ENCODE data around the gene FTL.

Gene FTL

GRCh38 chr19:48934837-48935236, 30.3 kb upstream of the FTL start:
- ATAC-seq (no peak), DNase-seq (no peak)
- Mint-ChIP-seq H3K9me3 (no peaks in the 10 kb centered on the region), H3K4me3 (peak overlapping the region; percentile 21 to 49), H3K27me3 (no peaks in the 10 kb centered on the region), H3K4me1 (peaks cover 23% of the 10 kb centered on the region), H3K27ac (peak overlapping the region in 1 of 2 donors; percentile 96)

GRCh38 chr19:48935864-48936263, 29.2 kb upstream of the FTL start:
- Mint-ChIP-seq H3K4me1 (peaks cover 23% of the 10 kb centered on the region), H3K27me3 (no peaks in the 10 kb centered on the region), H3K9me3 (no peaks in the 10 kb centered on the region), H3K27ac (no peak overlapping the region), H3K4me3 (no peak overlapping the region)
- DNase-seq = no peak
- ATAC-seq = no peak

GRCh38 chr19:48938256-48938655, 26.9 kb upstream of the FTL start:
- Mint-ChIP-seq H3K27me3 (no peaks in the 10 kb centered on the region), H3K4me1 (peaks cover 18% of the 10 kb centered on the region), H3K4me3 (no peak overlapping the region), H3K9me3 (no peaks in the 10 kb centered on the region), H3K27ac (no peak overlapping the region)
- DNase-seq (no peak), ATAC-seq (no peak)

GRCh38 chr19:48940902-48941301, 24.2 kb upstream of the FTL start:
- ATAC-seq (no peak), DNase-seq (no peak)
- H3K4me1 Mint-ChIP-seq = no peaks in the 10 kb centered on the region
- H3K9me3 Mint-ChIP-seq = no peaks in the 10 kb centered on the region
- H3K27me3 Mint-ChIP-seq = no peaks in the 10 kb centered on the region
- H3K4me3 Mint-ChIP-seq = no peak overlapping the region
- H3K27ac Mint-ChIP-seq = no peak overlapping the region

- Mint-ChIP-seq H3K27ac (no peak overlapping the region), H3K4me3 (no peak overlapping the region)
These were observed 22.0 kb upstream of the FTL start for GRCh38 chr19:48943081-48943480.

GRCh38 chr19:48945415-48945814, 19.7 kb upstream of the FTL start:
- Mint-ChIP-seq H3K4me1 (no peaks in the 10 kb centered on the region), H3K9me3 (peaks cover 0 to 11% of the 10 kb centered on the region in 2 donors), H3K27me3 (no peaks in the 10 kb centered on the region), H3K4me3 (no peak overlapping the region), H3K27ac (no peak overlapping the region)
- DNase-seq (no peak), ATAC-seq (no peak)

More at GRCh38 chr19:48943081-48943480, 22.0 kb upstream of the FTL start:
- Mint-ChIP-seq H3K4me1 (no peaks in the 10 kb centered on the region), H3K9me3 (peaks cover 0 to 11% of the 10 kb centered on the region in 2 donors), H3K27me3 (no peaks in the 10 kb centered on the region)
- DNase-seq (no peak), ATAC-seq (no peak)

GRCh38 chr19:48945817-48946216, 19.3 kb upstream of the FTL start:
- DNase-seq (no peak), ATAC-seq (no peak)
- Mint-ChIP-seq H3K4me3 (no peak overlapping the region), H3K9me3 (peaks cover 0 to 11% of the 10 kb centered on the region in 2 donors), H3K27me3 (no peaks in the 10 kb centered on the region), H3K4me1 (no peaks in the 10 kb centered on the region), H3K27ac (no peak overlapping the region)

- ATAC-seq = no peak
- Mint-ChIP-seq H3K27ac (no peak overlapping the region), H3K4me1 (no peaks in the 10 kb centered on the region)
These were observed 18.4 kb upstream of the FTL start for GRCh38 chr19:48946463-48947257.

GRCh38 chr19:48947258-48947542, 17.9 kb upstream of the FTL start:
- Mint-ChIP-seq H3K9me3 (peaks cover 0 to 11% of the 10 kb centered on the region in 2 donors), H3K4me3 (no peak overlapping the region), H3K27me3 (no peaks in the 10 kb centered on the region), H3K4me1 (no peaks in the 10 kb centered on the region), H3K27ac (peak overlapping the region in 1 of 2 donors; percentile 48)
- ATAC-seq = no peak
- DNase-seq = no peak

More at GRCh38 chr19:48946463-48947257, 18.4 kb upstream of the FTL start:
- H3K27me3 Mint-ChIP-seq = no peaks in the 10 kb centered on the region
- DNase-seq = no peak
- H3K4me3 Mint-ChIP-seq = no peak overlapping the region
- H3K9me3 Mint-ChIP-seq = peaks cover 0 to 11% of the 10 kb centered on the region in 2 donors

- Mint-ChIP-seq H3K4me3 (no peak overlapping the region), H3K27ac (no peak overlapping the region), H3K4me1 (peaks cover 10% of the 10 kb centered on the region), H3K9me3 (peaks cover 0 to 11% of the 10 kb centered on the region in 2 donors), H3K27me3 (no peaks in the 10 kb centered on the region)
- no peak for DNase-seq
- ATAC-seq = no peak
These were observed 14.9 kb upstream of the FTL start for GRCh38 chr19:48950159-48950558.

GRCh38 chr19:48950830-48951519, 14.1 kb upstream of the FTL start:
- no peaks in the 10 kb centered on the region for H3K27me3 Mint-ChIP-seq
- DNase-seq (no peak), ATAC-seq (no peak)
- H3K9me3 Mint-ChIP-seq = peaks cover 0 to 11% of the 10 kb centered on the region in 2 donors
- H3K4me1 Mint-ChIP-seq = peaks cover 18% of the 10 kb centered on the region
- H3K4me3 Mint-ChIP-seq = no peak overlapping the region
- H3K27ac Mint-ChIP-seq = no peak overlapping the region

- H3K4me3 Mint-ChIP-seq = no peak overlapping the region
These were observed 12.0 kb upstream of the FTL start for GRCh38 chr19:48953141-48953540.

GRCh38 chr19:48953990-48954594, 11.0 kb upstream of the FTL start:
- Mint-ChIP-seq H3K9me3 (no peaks in the 10 kb centered on the region), H3K27ac (peak overlapping the region; percentile 94 to 99), H3K4me3 (peak overlapping the region; percentile 92 to 97), H3K27me3 (no peaks in the 10 kb centered on the region), H3K4me1 (peaks cover 47% of the 10 kb centered on the region)
- ATAC-seq = no peak
- no peak for DNase-seq

More at GRCh38 chr19:48953141-48953540, 12.0 kb upstream of the FTL start:
- peaks cover 40% of the 10 kb centered on the region for H3K4me1 Mint-ChIP-seq
- no peaks in the 10 kb centered on the region for H3K27me3 Mint-ChIP-seq
- no peak for ATAC-seq
- no peak overlapping the region for H3K27ac Mint-ChIP-seq
- no peak for DNase-seq
- H3K9me3 Mint-ChIP-seq = no peaks in the 10 kb centered on the region

- DNase-seq (peak; percentile 94 to 97), ATAC-seq (peak; percentile 88)
- Mint-ChIP-seq H3K4me3 (peak within 1 kb of the TSS; percentile 97 to 98), H3K9me3 (no peaks in the 10 kb centered on the region), H3K27ac (peak within 1 kb of the TSS; percentile 96 to 99), H3K27me3 (no peaks in the 10 kb centered on the region), H3K4me1 (peaks cover 53% of the 10 kb centered on the region)
These were observed 10.4 kb upstream of the FTL start, which contains the start of gene BAX for GRCh38 chr19:48954595-48955307. Gene BAX, plus strand, starts transcription at chr19:48954875. Its CDS starts 54 bp downstream, at chr19:48954929.

GRCh38 chr19:48955308-48955958, 9.7 kb upstream of the FTL start:
- H3K9me3 Mint-ChIP-seq = no peaks in the 10 kb centered on the region
- DNase-seq (no peak), ATAC-seq (no peak)
- peaks cover 54% of the 10 kb centered on the region for H3K4me1 Mint-ChIP-seq
- H3K27me3 Mint-ChIP-seq = no peaks in the 10 kb centered on the region
- H3K27ac Mint-ChIP-seq = peak overlapping the region; percentile 96 to 99
- peak overlapping the region; percentile 97 to 98 for H3K4me3 Mint-ChIP-seq
